ENCODE results near the gene EPC1.

EPC1 gene

DNA sequence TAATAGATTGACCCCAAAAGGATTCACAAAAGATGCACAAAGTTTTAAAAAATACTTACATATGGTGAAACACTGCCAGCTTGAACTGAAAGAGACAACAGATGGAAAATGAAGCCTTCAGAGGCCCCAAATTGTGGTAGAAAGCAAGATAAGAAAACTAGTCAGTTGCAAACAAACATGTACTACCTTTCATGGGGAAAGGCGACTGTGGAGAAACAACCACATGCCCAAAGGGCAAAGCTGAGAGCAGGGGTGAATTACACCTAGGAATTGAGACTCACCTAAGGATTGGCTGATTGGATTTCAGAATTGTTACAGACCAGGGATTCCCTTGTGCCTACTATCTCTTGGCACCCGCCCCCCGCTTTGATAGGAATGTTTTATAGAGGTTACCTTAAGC, 13.1 kb downstream of the EPC1 start:
- DNase-seq: no peak

DNA sequence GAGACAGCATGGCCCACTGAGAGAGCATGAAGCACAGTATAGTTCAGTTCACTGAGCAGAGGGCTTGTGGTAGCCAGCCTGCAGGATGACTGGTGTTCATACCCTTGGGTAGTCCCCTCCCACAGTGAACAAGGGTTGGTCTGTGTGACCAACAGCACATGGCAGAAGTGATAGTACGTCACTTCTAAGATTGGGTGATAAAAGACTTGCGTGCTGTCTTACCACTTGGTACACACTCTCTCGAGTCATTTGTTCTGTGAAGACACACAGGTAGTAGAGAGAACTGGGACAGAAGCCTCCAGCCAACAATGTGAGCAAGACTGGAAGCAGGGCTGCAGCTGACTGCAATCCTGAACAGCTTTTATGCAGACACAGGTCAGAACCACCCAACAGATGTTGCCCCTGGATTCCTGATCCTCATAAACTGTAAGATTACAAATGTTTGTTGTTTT, 14.6 kb downstream of the EPC1 start:
- no peak for DNase-seq

DNA sequence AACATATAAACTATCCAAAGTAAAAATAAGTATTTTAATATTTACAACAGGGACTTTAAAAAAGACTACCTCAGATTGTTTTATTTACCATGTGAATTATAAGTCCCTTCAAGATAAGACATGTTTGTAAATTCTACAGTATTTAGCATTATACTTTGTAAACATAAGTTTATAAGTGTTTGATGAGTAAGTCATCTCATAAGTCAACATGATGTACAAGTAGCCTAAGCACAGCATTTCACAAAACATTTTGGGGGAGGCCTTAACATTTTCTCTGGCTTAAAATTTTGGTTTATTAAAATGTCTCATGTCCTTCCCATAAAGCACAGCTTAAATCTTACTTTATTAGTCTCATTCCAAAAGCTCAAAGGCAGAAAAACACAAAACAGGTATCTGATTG, 15.4 kb downstream of the EPC1 start:
- no peak for DNase-seq

DNA sequence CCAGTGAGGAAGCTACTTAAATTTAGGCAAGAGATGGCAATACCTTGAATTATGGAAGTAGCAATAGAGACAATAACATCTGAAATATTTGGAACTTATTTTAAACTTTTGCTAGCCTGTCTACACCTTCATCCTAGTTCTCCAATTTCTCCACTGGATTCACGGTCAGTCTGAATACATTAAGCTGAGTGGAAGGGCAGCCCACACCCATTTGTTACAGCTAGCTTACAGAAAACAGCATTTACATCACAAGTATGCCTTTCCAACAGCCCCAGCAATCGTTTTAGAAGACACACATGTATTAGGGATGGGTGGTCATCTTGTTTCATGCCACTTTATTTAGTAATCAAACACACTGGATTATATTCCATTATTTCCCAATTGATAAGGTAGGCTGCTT, 16.7 kb downstream of the EPC1 start:
- no peak for DNase-seq

DNA sequence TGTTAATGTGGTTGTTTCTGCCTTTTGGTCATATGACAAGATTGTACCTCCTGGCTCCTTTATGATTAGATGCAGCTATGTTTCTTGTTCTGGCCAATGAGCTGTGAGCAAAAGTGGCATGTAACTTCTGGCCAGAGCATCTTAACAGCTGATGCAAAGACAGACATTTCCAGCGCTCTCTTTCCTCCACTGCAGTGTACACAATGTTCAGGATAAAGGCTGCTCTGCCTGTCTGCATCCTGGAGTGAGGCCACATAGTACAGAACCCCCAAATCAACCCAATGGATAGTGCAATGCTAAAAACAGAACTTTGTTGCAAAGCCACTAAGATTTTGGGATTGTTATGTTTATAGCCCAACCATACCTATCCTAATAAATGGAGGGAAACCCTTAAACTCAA, 17.9 kb downstream of the EPC1 start:
- DNase-seq: no peak

DNA sequence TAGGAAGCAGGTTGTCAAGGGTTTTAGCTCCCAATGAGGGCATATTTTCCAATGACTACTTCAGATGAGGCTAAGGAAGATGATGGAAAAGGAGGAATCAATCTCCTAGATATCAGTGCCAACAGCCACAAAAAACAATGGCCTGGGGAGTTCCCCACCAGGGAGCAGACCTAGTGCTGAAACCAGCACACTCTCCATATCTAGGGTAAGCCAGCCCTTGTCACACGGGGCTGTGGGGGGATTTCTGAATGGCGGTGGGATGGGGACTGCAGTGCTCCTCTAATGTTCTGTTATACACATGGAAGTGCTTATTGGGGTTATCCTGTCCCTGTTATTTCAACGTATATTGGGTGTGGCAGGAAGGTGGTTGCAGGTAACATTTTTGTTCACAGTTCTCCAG, 18.5 kb downstream of the EPC1 start:
- DNase-seq: peak in 1 of 2 experiments; percentile 21

DNA sequence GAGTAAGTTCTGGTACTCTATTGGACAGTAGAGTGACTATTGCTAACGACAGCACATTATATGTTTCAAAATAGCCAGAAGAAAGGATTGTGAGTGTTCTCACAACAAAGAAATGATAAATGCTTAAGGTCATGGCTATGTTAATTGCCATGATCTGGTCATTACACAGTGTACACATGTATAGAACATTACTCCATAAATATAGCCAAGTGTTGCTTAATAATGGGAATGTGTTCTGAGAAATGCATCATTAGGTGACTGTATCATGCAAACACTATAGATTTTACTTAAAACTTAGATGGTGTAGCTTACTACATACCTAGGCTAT, 19.6 kb downstream of the EPC1 start:
- DNase-seq: no peak

DNA sequence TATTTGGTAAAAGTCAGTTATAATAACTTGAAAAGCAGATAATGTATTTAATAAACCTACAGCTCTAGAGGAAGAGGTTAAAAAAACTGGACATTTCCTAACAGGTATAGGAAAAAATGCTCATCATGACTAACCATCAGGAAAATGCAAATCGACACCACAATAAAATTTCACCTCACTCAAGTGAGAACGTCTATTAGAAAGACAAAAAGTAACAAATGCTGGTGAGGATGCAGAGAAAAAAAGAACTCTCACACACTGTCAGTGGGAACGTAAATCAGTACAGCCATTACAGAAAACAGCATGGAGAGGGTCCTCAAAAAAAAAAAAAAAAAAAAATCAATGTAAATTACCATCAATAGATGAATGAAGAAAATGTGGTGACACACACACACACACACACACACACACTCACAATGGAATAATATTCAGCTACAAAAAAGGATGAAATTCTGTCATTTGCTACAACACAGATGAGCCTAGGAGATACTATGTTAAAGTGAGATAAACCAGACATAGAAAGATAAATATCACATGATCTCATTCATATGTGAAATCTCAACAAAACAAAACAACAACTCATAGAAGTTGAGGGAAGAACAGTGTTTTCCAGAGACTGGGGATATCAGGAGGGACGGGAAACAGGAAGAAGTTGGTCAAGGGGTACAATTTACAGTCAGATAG, 20.1 kb downstream of the EPC1 start:
- DNase-seq: no peak

DNA sequence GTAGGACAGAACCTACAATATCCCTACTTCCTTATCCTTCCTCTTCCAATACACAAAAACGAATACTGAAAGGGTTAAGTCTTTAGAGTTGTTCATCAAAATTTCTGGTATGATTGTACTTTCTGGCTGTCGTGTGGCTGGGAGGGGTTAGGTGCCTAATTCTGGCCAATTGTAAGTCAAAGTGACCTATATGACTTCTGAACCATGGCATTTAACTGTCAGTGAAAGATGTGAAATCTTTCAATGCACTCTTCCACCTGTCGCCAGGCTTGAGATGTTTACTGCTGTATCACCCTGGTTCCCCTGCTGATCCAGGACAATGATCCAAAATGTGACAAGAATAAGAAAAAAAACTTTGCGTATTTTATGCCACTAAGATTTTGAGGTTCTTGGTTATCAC, 20.8 kb downstream of the EPC1 start:
- DNase-seq: no peak

DNA sequence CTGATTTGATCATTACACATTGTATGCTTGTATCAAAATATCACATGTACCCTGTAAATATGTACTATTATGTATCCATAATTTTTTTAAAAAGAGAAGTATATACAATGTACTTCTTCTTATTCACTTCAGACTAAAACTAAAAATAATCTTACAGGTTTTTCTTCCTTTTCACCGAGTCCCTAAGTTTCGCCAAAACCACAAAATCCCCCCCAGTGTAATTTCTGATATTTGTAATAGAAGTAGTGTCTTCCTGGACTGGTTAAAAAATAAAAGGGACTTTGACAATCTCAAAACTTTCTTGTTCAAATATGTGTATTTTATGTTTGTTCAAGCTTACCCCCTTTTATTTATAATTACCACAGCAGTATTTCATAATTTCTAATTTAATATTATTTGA, 23.9 kb downstream of the EPC1 start:
- no peak for DNase-seq

DNA sequence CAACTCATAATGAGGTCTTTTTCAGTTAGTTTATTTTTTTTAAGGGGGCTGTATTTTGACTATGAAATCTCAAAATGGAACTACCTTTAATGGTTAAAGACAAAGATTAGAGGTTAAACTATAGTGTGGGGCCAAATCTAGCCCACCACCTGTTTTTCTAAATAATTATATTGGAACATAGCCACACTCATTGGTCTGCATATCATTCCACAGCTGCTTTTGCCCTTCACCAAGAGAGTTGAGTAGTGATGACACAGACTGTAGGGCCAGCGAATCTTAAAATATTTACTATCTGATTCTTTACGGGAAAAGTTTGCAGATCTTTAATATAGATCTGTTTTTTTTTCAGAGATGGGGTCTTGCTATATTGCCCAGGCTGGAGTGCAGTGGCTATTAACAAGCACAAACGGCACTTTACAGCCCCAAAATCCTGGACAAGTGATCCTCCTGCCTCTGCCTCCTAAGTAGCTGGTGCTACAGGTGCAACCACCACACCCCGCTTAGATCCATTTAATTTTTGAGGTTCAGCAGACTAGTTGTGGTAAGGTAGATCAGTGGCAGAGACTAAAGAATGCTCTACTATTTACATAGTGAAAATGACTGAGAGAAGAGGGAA, 25.8 kb downstream of the EPC1 start:
- DNase-seq: no peak

DNA sequence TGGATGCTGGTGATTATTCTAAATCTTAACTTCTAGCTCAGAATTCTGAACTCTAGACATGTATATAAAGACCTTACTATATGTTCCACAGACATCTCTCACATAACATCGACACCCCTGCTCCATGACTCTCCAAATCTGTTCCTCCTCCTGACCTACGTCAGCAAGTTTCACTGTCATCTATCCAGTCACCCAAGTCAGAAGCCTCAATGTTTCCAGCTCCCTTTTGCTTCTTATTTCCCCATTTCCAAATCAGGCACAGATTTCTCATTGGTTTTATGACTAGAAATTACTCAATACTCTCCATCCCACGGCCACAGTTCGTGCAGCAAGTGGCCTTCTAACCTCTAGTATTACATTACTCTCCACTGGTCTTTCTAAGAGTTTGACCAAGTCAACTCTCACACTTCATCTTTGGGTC, 28.5 kb downstream of the EPC1 start:
- no peak for DNase-seq

DNA sequence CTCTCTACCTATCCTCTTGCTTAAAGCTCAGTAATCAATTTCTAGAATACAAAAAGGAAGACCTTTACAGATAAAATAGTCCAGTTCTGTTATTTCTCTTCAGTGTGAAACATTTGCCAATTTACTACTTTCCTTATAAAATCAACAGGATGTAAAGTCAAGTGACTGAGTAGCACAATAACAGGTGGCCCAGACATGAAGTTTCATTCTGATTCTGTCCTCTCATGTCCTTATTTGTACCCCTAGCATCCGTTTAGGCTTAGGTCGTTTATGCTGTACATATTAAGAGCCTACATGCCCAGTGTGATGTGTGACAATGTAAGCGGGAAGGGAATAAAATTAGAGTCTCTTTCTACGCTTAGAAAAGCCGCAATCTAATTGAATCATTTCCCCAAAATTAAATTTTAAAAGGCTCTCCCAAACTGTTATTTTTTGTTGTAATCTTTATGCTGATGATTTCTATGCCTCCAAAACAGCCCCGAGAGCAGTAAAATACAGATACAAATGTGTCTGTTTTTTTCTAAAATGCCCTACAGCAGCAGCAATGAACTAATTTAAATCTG, 29.1 kb downstream of the EPC1 start:
- DNase-seq: no peak

DNA sequence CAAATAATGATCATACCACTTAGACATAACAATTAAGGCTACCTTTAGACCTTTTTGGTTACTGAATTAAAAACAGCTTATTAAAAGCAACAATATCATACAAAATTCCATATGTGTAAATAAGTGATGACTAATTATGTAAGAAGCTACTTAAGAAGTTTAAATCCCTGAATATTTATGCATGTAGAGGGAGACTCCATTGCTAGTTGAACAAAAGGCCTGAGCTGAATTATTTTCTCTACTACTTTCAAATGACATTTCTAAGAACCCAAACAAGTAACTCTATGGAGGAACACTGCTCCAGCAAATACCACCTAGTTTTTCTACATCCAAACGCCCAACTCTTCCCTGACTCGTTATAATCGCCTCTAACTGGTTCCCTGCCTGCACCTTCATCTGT, 31.5 kb downstream of the EPC1 start:
- no peak for DNase-seq

DNA sequence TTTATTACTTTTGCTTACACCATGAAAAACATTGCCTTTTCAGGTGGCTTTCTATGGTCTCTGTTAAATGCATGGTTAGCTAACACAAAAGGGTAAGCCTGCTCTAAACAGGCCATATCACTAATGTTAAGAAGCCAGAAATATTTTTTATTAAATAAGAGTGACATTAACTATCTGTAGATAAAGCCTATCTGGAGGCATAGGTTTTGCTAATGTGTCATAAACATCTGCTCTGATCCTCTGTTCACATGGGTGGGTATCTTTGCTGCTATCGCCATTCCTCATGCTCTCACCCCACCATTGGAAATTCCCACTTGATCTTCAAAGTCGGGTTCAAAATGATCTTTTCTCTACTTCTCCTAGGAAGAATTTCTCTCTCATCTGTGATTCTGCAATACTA, 32.4 kb downstream of the EPC1 start:
- DNase-seq: no peak

DNA sequence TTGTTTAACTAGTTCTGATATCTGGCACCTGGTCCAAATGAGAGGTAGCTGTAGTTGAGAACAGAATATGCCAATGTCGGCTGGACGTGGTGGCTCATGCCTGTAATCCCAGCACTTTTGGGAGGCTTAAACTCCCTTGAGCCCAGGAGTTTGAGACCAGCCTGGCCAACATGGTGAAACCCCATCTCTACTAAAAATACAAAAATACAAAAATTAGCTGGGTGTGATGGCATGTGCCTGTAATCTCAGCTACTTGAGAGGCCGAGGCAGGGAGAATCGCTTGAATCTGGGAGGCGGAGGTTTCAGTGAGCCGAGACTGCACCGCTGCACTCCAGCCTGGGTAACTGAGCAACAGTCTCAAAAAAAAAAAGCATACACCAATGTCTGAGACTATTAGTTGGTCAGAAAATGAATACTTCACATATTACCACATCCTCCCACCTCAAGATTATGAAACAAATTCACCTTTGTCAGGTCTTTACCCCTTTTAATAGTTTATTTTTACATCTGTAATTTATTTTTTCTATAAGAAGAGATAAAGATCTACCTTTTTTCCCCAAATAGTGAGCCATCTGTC, 38.8 kb downstream of the EPC1 start:
- no peak for DNase-seq

DNA sequence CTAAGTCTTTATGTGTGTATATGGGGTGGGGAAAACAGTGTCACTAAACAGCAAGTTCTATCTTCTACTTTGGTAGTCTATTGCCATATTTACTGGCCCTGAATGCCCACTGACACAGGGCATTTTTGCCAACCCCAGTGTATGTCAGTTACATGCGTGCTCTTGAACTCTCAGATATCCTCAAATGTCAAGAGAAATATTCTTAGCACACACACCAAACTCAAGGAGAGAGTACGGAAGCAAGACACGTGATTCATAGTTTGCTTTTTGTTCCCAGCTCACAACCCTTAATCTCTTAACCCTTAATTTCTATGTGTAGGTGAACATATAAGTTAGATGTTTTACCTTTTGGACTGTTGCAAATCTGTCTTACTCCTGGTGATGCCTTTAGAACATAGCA, 39.3 kb downstream of the EPC1 start:
- no peak for DNase-seq

DNA sequence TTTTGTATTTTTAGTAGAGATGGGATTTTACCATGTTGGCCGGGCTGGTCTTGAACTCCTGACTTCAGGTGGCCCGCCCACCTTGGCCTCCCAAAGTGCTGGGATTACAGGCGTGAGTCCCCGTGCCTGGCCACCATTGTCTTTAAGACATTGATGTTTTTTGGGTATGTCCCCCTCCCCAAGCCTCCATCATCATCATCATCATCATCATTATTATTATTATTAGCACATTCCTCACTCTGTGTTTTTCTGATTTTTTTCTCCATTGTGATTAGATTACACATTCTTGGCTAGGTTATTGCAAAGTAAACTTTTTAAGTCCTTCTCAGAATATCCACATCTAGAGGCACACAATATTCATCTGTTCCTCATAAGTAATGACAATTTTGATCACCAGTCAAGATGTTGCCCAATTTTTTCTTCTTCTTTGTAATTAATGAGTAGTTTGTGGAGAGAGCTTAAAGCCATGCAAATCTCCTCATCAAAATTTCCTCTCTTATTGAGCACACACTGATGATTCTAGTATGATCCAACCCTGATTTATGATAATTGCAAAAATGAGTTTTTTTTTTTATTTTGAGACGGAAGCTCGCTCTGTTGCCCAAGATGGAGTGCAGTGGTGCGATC, 47.5 kb downstream of the EPC1 start:
- DNase-seq: no peak

DNA sequence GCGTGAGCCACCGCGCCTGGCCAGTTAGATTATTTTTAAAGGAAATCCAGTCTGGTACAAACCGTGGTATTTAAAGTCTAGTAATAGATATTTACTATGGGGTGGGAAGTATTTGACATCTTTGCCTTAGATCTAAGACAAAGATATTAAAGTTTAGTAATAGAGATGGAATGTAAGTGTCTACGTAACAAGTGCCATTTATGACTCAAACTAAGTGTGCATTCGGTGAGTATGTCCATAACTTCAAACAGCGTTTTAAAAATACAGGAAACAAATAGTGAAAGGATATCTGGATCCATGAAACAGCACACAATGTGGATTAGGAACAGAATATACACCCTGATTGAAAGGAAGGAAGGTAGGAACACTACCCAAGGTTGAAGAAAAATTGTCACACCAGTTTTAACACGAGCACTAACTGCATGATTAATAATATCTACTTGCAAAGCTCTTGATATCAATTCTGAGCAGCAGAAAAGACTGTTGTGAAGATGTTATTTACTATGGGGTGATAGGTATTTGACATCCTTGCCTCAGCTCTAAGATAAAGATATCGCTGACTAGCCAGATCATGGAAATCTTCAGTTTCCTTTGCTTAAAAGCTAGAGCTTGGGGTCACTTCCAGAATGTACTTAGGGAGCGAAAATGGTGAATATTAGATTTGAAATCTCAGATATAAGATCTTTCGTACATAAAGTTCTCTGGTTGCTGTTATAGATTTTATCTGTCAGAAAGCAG, 48.7 kb downstream of the EPC1 start:
- DNase-seq: no peak

DNA sequence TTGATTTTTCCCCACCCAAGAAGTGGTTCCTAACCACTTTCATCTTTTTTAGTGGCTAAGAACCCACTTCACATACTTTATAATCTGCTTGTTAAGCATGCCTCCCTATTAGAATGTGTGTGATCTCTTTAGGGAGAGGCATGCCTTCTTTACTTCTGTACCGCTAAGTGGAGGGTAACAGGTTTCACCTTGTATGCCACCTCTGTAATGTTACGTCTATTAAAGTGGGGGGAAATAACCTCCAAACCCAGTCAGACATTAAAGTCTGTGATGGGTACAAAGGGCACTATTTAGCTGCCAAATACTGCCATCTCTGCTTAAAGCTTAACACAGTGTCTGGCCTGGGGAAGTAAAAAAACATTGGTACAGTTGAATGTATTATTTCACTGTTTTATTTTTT, 51.9 kb downstream of the EPC1 start:
- no peak for DNase-seq

DNA sequence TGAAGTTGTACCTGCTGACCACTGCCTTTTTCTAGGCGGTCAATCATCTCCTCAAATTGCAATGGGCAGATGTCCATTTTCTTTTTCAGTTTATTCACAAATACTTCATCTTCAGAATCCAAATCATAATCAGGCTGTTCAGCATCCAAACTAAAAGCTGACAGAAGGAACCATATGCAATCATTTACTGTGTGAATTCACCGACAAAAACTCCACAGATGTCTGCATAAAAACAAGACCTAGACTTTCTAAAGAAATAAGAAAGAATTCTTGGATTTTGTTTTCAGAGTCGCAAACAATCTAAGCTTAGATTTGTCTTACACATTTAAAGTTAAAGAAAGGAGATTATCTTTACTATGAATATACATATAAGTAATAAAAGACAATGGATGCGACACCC, 53.4 kb downstream of the EPC1 start:
- DNase-seq: no peak

DNA sequence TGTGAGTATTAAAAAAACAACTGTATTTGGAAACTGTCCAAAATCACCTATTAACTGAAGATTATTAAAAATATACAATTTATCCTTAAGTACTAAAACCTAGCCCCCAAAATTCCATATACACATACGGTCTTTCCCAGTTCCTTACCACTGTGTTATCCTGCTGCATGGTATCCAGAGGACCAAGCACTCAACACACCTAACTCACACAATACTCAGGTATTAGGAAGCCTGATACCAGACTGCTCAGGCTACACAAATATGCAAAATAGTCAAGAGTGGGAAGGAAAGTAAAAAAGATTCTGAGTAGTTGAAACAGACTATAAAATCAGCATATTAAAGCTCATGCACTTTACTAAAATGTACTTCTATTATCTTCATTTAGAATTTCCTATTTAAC, 67.2 kb downstream of the EPC1 start:
- DNase-seq: no peak

DNA sequence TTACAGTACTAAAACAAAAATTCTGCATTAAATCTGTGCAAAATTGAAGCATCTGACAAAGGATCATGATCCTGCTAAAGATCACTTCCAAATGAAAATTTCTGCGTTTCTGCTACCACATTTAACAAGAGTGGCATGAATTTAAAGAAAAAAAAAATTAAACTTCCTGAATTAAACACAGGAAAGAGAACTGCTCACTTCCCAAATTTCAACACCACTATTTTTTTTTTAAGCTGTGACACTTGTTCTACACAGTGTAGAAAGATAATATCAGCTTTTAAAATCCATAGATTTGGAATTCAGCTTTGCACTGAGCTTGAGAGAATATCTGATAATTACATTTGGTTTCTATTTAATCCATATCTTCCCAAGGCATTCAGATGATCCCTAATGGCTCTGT, 73.6 kb downstream of the EPC1 start:
- DNase-seq: peak in 1 of 2 experiments; percentile 43
